ENCODE measurements around the gene DENND11. TPM values are rescaled to one million over a fixed set of nuclear protein-coding genes. Genes with fewer than 3 reads are reported as not detected.
"Not testable (repeated sequence)": the region's sequence is repeated elsewhere in the genome, so short reads cannot be mapped to it uniquely, and the experiment has no call there.

DENND11 gene
- polyA plus RNA-seq, 1 donor = 40.2 TPM

DNA sequence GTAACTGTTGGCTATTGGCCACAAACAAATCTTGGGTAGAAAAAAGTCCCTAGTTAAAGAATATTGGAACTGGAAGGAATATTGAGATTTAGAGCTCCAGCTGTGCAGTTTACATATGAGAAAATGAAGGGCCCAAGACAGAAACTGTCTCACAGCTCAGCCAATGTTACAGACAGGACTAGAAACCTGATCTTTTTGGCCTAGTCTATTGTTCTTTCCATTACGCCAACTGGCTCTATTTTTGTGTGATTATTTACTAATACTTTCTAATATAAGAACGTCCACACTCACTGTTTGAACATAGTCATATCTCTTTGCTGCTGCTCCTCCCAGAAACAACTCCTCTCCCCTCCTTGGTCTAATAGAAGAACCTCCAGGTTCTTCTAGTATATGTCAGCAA, 7.4 kb upstream of the DENND11 start:
- no peak for DNase-seq

- no peak for DNase-seq
These were observed 6.4 kb upstream of the DENND11 start, which contains the start of gene WEE2 for GRCh38 chr7:141708351-141708750. TSS of gene WEE2 (plus strand) at chr7:141708353. CDS start at chr7:141708759, 406 bp downstream.

- DNase-seq = no peak
These were observed 4.5 kb upstream of the DENND11 start for GRCh38 chr7:141706239-141707064.

GRCh38 chr7:141704741-141705140, 2.8 kb upstream of the DENND11 start:
- no peak for DNase-seq

- DNase-seq = no peak
These were observed 2.1 kb upstream of the DENND11 start for GRCh38 chr7:141704112-141704511.

DNA sequence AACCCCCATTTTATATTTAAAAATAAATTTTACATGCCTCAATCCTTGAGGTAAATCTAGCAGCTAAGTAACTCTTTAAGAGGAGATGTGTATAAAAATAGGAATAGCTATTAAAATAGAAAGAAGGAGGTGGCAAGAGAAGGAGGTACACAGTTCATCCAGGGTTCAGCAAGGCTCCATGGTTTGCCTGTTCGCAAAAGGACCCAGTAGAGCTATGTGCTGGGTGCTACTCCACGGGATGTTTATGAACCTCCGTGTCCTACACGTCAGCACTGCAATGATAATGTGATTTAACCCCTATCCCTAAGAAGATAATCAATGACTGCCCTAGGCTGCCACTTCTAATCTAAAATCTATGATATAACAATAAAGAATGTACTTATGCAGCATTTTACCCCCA, 926 bp upstream of the DENND11 start:
- no peak for DNase-seq

GRCh38 chr7:141701489-141702046, 398 bp downstream of the DENND11 start:
- peak; percentile 19 for DNase-seq

- peak; percentile 13 for DNase-seq
These were observed 1.1 kb downstream of the DENND11 start for GRCh38 chr7:141700848-141701371.

DNA sequence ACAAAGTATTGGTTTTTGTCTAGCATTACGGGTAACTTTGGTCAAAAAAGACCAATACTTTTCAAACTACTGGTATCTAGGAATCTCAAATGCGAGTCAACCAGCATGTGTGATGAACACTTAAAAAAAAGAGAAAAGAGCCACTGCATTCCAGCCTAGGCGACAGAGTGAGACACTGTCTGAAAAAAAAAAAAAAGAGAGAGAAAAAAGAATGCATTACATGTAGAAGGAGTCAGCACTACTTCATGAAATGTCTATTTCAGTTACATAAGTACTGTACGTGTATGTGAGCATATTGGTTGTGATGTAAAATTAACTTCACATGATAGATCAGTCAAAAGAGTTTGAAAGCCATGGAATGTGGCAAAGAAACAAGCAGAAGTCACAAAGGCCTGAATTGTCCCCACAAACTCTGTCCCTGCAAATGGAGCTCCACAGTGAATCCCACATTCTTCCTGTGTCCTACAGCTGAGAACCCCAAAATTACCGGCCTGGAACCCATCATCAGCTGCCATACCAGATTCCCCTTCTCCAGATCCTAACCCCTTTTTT, 1.6 kb downstream of the DENND11 start:
- DNase-seq = no peak

DNA sequence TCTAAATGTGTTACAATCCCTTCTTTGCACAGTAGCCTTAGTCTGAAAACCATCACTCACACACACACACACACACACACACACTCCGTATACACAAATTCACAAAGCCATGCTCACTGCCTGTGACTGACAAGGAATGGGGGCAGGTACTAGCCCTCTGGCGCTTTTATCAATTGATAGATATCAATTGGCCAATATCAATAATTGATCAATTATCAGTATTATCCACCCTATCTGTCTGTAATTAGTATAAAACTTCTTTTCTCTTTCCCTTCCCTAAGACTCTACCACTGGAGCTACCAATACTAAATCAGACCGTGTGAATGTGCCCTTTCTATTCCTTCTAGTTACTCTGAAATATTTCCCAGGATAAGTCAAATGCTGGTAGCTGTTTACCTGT, 2.1 kb downstream of the DENND11 start:
- DNase-seq = no peak

DNA sequence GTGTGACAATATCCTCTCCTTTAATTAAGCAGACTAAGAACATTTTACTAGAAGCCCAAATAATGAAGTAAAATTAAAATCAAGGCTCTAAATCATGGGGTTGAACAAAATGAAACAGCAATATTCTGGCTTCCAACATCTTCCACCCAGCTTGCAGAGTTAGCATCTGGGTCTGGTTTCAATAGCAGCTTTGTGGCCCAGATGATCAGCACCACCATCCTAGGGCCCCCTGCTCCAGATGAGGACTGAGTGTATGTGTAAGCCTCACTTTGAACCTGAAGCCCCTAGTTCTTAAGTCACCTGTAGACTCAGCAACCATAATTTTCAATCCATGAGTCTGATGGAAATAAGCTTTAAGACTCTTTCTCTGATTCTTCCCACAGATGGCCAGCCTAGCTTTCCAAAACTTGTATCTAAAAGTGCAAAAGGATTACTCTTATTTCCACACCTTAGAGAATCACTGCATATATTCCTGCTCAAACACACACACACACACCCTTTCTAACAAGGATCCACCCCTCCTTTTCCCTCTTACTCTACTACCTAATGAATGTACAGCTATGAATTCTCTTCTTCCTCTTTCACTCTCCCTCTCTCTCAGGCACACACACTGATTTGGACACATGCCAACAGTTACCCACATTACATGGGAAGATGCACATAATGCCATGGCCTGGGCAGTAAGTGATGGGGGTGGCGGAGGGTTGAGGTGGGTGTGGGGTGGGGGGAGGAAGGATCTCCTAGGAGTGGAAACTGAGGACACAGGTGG, 3.5 kb downstream of the DENND11 start:
- no peak for DNase-seq

- DNase-seq = no peak
These were observed 4.6 kb downstream of the DENND11 start for GRCh38 chr7:141697211-141697871.

GRCh38 chr7:141696348-141696747, 5.6 kb downstream of the DENND11 start:
- DNase-seq = no peak

- no peak for DNase-seq
These were observed 6.1 kb downstream of the DENND11 start for GRCh38 chr7:141695803-141696289.

DNA sequence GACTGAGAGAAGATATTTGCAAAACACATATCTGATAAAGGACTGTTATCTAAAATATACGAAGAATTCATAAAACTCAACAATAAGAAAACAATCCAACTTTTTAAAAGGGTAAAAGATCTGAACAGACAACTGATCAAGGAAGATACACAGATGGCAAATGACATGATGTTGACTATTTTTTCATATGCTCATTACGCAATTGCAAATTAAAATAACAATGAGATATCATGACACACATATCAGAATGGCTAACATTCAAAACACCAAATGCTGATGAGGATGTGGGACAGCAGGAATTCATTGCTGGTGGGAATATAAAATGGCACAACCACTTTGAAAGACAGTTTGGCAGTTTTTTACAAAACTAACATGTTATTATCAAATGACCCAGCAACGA, 8.9 kb downstream of the DENND11 start:
- DNase-seq = no peak

- no peak for DNase-seq
These were observed 10.0 kb downstream of the DENND11 start for GRCh38 chr7:141691961-141692360.

DNA sequence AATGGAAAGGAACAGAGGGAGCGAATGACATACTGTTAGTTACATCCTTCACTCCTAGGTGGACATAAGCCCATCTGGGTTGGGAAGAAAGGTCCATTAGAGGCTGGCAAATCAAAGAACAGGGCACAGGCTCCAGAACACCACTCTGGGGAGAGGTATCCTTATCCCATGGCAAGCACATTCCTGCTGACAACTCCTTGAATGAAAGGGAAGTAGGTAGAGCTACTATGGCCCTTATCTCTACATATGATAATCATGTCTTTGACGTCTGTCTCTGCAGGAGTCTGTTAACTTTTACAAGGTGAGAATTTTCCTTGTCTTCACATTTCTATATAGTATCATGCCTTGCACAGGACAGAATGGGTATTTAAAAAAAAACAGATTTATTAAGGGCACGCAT, 10.4 kb downstream of the DENND11 start:
- DNase-seq = no peak

- DNase-seq = not testable (repeated sequence)
These were observed 12.7 kb downstream of the DENND11 start for GRCh38 chr7:141689072-141689825.

DNA sequence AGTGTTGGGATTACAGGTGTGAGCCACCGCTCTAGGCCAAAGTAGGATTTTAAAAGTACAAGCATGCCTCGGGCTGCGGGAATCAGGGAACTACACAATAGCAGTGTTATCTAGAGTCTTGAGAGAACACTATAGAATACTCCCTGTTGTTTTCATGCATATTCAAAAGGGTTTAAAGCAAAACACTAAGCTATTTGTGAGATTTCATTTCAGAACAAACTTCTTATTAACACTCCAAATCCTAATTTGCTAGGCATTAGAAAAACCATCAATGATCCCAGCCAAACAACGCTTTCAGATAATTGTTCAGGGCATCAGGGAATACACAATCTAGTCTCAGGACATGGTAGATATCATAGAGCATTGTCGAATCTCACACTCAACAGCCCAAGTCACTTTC, 13.9 kb downstream of the DENND11 start:
- DNase-seq = no peak

DNA sequence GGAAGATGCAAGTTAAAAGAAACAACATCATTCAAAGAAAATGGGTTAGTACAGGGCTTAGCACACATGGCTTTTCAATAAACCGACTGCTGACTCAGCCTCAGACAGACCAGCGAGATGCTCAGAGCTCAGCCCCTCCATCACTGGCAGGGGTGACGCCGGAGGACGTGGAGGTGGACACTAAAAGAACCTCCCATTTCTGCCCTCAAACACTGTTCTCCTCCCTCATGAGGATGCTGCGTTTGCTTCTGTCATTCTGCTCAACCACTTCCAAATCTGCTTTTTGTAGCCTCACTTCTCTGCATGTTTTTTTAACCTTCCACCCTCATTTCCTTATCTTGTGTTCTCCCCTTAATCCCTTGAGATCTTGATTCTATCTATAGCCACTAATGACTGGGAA, 15.3 kb downstream of the DENND11 start:
- no peak for DNase-seq

DNA sequence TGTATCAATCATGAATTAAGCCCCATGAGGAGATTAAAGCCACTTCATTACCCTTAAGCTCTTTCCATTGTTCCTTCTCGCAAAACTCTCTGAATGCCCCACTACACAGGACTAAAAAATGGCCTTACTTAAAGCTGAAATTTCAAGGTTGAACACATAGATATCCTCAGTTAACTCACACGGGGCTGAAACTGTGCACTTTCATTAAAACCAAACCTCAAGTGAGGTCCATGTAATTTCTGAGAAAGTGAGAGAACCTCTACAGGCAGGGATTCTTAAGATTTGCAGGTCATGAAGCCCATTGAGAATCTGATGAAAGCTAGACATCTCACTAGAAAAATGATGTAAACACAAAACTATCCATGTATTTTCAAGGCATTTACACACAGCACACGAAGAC, 15.9 kb downstream of the DENND11 start:
- DNase-seq = no peak
